ENCODE results near the gene TANC1. TPM values are rescaled to one million over a fixed set of nuclear protein-coding genes. Genes with fewer than 3 reads are reported as not detected.

The TANC1 gene
- total RNA-seq, 1 donor from 2014 or later, result 61.9 TPM

GRCh38 chr2:159010340-159010739, 41.9 kb downstream of the TANC1 start:
- TF ChIP-seq POLR2A (IDR thresholded peaks at IDR 0.05) (no peak), CTCF (IDR thresholded peaks at IDR 0.05) (no peak), POLR2AphosphoS5 (IDR thresholded peaks at IDR 0.05; ENCODE audit: insufficient read depth in 1 of 2, low read depth in 1 of 2) (no peak)
- no peaks in the 10 kb centered on the region for H3K4me1 ChIP-seq
- H3K27ac ChIP-seq, result no peak overlapping the region
- no peak for DNase-seq (ENCODE audit: extremely low spot score in 2 of 2)
- H3K9me3 ChIP-seq, result no peaks in the 10 kb centered on the region
- no peaks in the 10 kb centered on the region for H3K27me3 ChIP-seq
- intact Hi-C loops (cut with DNase I), result no loop called here
- no peak overlapping the region for H3K4me3 ChIP-seq
- peaks cover 0 to 7% of the 10 kb centered on the region in 2 donors for H3K36me3 ChIP-seq

- H3K27me3 ChIP-seq, result no peaks in the 10 kb centered on the region
- DNase-seq (ENCODE audit: extremely low spot score in 2 of 2), result no peak
- no peaks in the 10 kb centered on the region for H3K4me1 ChIP-seq
- H3K9me3 ChIP-seq, result peaks cover 5% of the 10 kb centered on the region
- TF ChIP-seq CTCF (IDR thresholded peaks at IDR 0.05), result no peak
- TF ChIP-seq POLR2AphosphoS5 (IDR thresholded peaks at IDR 0.05; ENCODE audit: insufficient read depth in 1 of 2, low read depth in 1 of 2), result no peak
- no peak for TF ChIP-seq POLR2A (IDR thresholded peaks at IDR 0.05)
- peaks cover 0 to 9% of the 10 kb centered on the region in 2 donors for H3K36me3 ChIP-seq
- intact Hi-C loops (cut with DNase I), result no loop called here
- no peak overlapping the region for H3K4me3 ChIP-seq
- H3K27ac ChIP-seq, result no peak overlapping the region
These were observed 42.5 kb downstream of the TANC1 start for GRCh38 chr2:159010963-159011362.

- peaks cover 5% of the 10 kb centered on the region for H3K9me3 ChIP-seq
- DNase-seq (ENCODE audit: extremely low spot score in 2 of 2), result no peak
- H3K36me3 ChIP-seq, result peaks cover 0 to 11% of the 10 kb centered on the region in 2 donors
- intact Hi-C loops (cut with DNase I), result no loop called here
- H3K27ac ChIP-seq, result no peak overlapping the region
- H3K27me3 ChIP-seq, result no peaks in the 10 kb centered on the region
- H3K4me3 ChIP-seq, result no peak overlapping the region
- H3K4me1 ChIP-seq, result no peaks in the 10 kb centered on the region
- no peak for TF ChIP-seq CTCF (IDR thresholded peaks at IDR 0.05)
- TF ChIP-seq POLR2AphosphoS5 (IDR thresholded peaks at IDR 0.05; ENCODE audit: insufficient read depth in 1 of 2, low read depth in 1 of 2), result no peak
- no peak for TF ChIP-seq POLR2A (IDR thresholded peaks at IDR 0.05)
These were observed 43.7 kb downstream of the TANC1 start for GRCh38 chr2:159012142-159012541.

- Histone ChIP-seq H3K27me3 (no peaks in the 10 kb centered on the region), H3K4me1 (no peaks in the 10 kb centered on the region), H3K27ac (no peak overlapping the region), H3K9me3 (peaks cover 5% of the 10 kb centered on the region), H3K36me3 (peaks cover 0 to 11% of the 10 kb centered on the region in 2 donors), H3K4me3 (no peak overlapping the region)
- DNase-seq (ENCODE audit: extremely low spot score in 2 of 2), result no peak
- TF ChIP-seq POLR2AphosphoS5 (IDR thresholded peaks at IDR 0.05; ENCODE audit: insufficient read depth in 1 of 2, low read depth in 1 of 2) (no peak), CTCF (IDR thresholded peaks at IDR 0.05) (no peak), POLR2A (IDR thresholded peaks at IDR 0.05) (no peak)
- intact Hi-C loops (cut with DNase I), result no loop called here
These were observed 44.7 kb downstream of the TANC1 start for GRCh38 chr2:159013103-159013502.

- no peak overlapping the region for H3K27ac ChIP-seq
- H3K27me3 ChIP-seq, result no peaks in the 10 kb centered on the region
- no peak for DNase-seq (ENCODE audit: extremely low spot score in 2 of 2)
- no peaks in the 10 kb centered on the region for H3K4me1 ChIP-seq
- intact Hi-C loops (cut with DNase I), result no loop called here
- no peak for TF ChIP-seq POLR2A (IDR thresholded peaks at IDR 0.05)
- no peak for TF ChIP-seq CTCF (IDR thresholded peaks at IDR 0.05)
- TF ChIP-seq POLR2AphosphoS5 (IDR thresholded peaks at IDR 0.05; ENCODE audit: insufficient read depth in 1 of 2, low read depth in 1 of 2), result no peak
- H3K36me3 ChIP-seq, result peaks cover 0 to 11% of the 10 kb centered on the region in 2 donors
- peaks cover 5% of the 10 kb centered on the region for H3K9me3 ChIP-seq
- H3K4me3 ChIP-seq, result no peak overlapping the region
These were observed 46.7 kb downstream of the TANC1 start for GRCh38 chr2:159015174-159015573.

All from vagina (tissue), 2 donors.